GM10266 (cell line): ENCODE data around the gene RCBTB2.

ENCODE experiments used
- DNase-seq: peaks from one replicate; pipeline ENCODE4 v3.0.0; 2012; ENCODE audit errors: extremely low spot score
- TF ChIP-seq, protein P1 (sequence below): IDR thresholded peaks from 2 replicates; pipeline ENCODE4 v1.5.1; 2012; ENCODE audit warnings: mild to moderate bottlenecking, low read depth; ENCODE audit not compliant: control insufficient read depth, insufficient read depth; ENCODE audit errors: missing control alignments

The RCBTB2 gene

DNA sequence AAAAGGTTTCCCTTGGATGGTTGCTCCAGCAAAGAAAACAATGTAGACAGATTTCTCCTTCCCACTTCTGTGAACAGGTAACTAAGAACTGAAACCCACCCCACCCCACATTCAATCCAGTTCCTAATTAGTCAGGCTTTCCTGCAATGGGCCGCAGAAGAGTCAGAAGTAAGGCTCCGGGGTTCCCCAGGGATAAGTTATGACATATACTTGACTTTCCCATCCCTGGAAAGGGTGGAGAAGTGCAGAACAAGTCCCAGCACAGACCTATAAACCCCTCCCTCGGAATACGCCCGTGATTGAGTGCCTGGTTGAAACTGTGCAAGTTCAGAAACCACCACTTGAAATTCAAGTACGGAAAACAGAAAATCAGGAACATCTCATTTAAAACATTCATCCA, 24.9 kb downstream of the RCBTB2 start:
- TF ChIP-seq, protein P1, sequence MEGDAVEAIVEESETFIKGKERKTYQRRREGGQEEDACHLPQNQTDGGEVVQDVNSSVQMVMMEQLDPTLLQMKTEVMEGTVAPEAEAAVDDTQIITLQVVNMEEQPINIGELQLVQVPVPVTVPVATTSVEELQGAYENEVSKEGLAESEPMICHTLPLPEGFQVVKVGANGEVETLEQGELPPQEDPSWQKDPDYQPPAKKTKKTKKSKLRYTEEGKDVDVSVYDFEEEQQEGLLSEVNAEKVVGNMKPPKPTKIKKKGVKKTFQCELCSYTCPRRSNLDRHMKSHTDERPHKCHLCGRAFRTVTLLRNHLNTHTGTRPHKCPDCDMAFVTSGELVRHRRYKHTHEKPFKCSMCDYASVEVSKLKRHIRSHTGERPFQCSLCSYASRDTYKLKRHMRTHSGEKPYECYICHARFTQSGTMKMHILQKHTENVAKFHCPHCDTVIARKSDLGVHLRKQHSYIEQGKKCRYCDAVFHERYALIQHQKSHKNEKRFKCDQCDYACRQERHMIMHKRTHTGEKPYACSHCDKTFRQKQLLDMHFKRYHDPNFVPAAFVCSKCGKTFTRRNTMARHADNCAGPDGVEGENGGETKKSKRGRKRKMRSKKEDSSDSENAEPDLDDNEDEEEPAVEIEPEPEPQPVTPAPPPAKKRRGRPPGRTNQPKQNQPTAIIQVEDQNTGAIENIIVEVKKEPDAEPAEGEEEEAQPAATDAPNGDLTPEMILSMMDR = no peak
- DNase-seq = no peak

DNA sequence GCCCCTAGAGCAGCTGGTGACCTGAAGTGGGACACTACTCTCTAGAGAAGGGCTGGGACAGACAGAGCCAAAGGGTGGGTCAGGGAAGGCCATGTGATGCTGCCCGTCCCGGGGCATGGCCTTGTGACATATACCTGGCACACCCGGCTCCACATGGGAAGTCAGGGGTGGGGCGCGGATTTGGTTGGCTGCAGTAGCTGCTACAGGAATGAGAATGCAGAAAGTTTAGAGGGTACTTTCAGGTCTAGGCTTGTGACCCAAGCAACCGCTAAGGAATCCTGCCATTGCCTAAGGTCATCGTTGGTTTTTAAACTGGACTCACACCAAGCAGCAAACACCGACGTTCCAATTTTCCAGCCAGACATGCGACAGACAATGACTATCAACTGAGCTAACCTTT, 25.9 kb downstream of the RCBTB2 start:
- TF ChIP-seq, protein P1 = no peak
- no peak for DNase-seq

DNA sequence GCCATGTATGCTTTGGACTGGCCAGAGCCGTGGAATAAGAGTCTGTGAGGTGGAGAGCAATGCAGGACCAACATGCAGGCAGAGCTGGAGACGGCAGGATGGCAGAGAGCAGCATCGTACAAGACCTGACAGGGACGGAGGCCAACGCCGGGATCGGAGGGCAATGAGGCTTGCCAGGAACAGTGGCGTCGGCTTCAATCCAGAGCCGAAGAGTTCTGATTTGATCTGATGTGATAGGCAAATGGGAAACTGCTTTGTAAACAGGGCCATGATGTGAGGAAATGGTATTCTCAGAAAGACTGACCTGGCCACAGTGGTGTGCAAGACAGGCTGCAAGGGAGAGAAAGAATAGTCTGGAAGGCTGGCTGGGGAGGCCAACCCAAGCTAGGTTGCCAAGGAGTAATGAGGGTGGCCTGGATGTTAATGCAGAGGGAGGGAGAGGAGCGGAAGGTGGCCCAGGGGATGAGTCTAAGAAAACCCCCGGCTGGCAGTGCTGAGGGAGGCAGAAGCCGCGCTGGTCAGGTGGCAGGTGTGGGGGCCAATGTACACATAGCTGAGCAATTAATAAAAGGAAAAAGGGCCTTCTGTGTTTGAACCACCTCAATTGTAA, 26.7 kb downstream of the RCBTB2 start:
- TF ChIP-seq, protein P1 = no peak
- DNase-seq = no peak

GRCh38 chr13:48505597-48506091, 27.2 kb downstream of the RCBTB2 start:
- TF ChIP-seq, protein P1 = no peak
- DNase-seq = peak; percentile 29

DNA sequence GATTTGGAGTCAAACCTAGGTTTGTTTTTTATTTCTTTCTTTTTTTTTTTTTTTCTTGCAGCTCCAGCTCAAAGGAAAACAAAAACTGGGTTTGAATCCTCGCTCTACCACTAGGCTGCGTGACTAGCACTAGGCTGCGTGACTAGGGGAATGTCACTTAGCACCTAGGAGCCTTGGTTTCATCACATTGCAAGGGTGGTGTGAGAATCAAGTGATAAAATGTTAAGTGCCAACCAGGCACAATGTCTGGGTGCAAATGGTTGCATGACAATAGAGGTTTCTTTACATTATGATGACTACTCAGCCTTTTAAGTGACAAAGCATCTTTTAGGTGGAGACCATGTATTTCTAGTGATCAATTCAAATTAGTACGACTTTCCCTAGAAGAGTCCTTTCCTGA, 27.9 kb downstream of the RCBTB2 start:
- DNase-seq = no peak
- TF ChIP-seq, protein P1 = no peak

DNA sequence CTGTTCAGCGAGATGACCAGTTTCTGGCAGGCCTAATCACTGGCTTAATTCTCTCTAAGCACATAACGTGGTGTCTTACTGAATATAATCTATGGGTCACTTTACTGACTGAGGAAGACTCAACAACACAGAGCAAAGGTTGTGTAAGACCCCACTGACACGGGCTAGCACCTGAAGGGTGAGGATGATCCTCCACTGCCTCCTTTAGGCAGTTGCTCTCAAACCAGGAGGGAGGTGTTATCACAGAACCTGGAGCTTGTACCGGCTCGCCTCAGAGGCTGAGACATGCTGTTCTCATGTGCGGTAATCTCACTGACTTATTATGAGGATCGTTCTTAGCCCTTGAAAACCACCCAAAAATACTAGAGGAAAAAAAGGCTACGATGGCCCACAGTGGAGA, 28.3 kb downstream of the RCBTB2 start:
- TF ChIP-seq, protein P1 = no peak
- DNase-seq = no peak

- TF ChIP-seq, protein P1 = no peak
- DNase-seq = no peak
These were observed 30.1 kb downstream of the RCBTB2 start for GRCh38 chr13:48502601-48503319.
